Measurements from ENCODE around the gene GCGR. TPM values are rescaled to one million over a fixed set of nuclear protein-coding genes. Genes with fewer than 3 reads are reported as not detected.

Gene GCGR
- total and polyA plus RNA-seq, 10 of the 15 experiments (the other 5 are each of a cell fraction or from before 2014, with no cell fraction given) = not detected

- peak; percentile 89 for TF ChIP-seq RFX5 (IDR thresholded peaks at IDR 0.05; ENCODE audit: low read depth, low read length)
- no peak for TF ChIP-seq ZNF592 (IDR thresholded peaks at IDR 0.05)
- TF ChIP-seq MAX (IDR thresholded peaks at IDR 0.05; ENCODE audit: low read depth, low read length) = peak; percentile 67
- peak; percentile 79 for TF ChIP-seq MXI1 (IDR thresholded peaks at IDR 0.05; ENCODE audit: low read depth, low read length)
- no peak for TF ChIP-seq SPI1 (IDR thresholded peaks at IDR 0.05; ENCODE audit: borderline replicate concordance, insufficient read depth, low read depth, low read length)
- peak; percentile 94 for TF ChIP-seq GABPA (IDR thresholded peaks at IDR 0.05; ENCODE audit: low read depth)
- TF ChIP-seq POLR2AphosphoS2 (IDR thresholded peaks at IDR 0.05; ENCODE audit: low read depth, low read length) = peak; percentile 68; the same call in 1 of the 2 replicates
- no peak for TF ChIP-seq ZNF622 (IDR thresholded peaks at IDR 0.05)
- no peak for TF ChIP-seq SREBF1 (IDR thresholded peaks at IDR 0.05; ENCODE audit: low read length)
- no peak for TF ChIP-seq NR2C2 (IDR thresholded peaks at IDR 0.05; ENCODE audit: borderline replicate concordance, control insufficient read depth, insufficient read length, low read depth)
- no peak for TF ChIP-seq SMAD1 (IDR thresholded peaks at IDR 0.05; ENCODE audit: low read depth, partially characterized antibody)
- no peak for TF ChIP-seq CBX3 (IDR thresholded peaks at IDR 0.05; ENCODE audit: borderline replicate concordance, low read depth)
- TF ChIP-seq MYB (IDR thresholded peaks at IDR 0.05; ENCODE audit: borderline replicate concordance, low read depth, low read length) = no peak
- TF ChIP-seq ATF7 (IDR thresholded peaks at IDR 0.05; ENCODE audit: low read depth) = peak; percentile 92
Observed at GRCh38 chr17:81860756-81861568, 57.0 kb downstream of the GCGR start (continued).
